Endothelial cell of umbilical vein (primary cell): Measurements from ENCODE around the gene ENTREP1. TPM values are rescaled to one million over a fixed set of nuclear protein-coding genes. Genes with fewer than 3 reads are reported as not detected.

ENCODE experiments used
- BruUV-seq: library from RNA; stranded (reverse); fragments of 400-500 nt; replicated peaks from 2 replicates; lab custom pipeline; 2021; lab: Mats Ljungman, UMichigan
- CTCF ChIA-PET: fragments of 300-600, 350-600 bp; sonication (Branson Sonifier 250); formaldehyde crosslinking; loops from one replicate; lab custom pipeline; 2021; ENCODE audit warnings: antibody characterized with exemption, inconsistent platforms; lab: Charles Lee
- POLR2A ChIA-PET: fragments of 300-600, 350-600 bp; sonication (Branson Sonifier 250); formaldehyde crosslinking; loops from one replicate; lab custom pipeline; 2021; ENCODE audit warnings: antibody characterized with exemption, inconsistent platforms; lab: Charles Lee
- DNase-seq: peaks from one replicate; pipeline ENCODE4 v3.0.0-alpha.2; 2011; ENCODE audit warnings: low read depth, low spot score
- FAIRE-seq: peaks from 2 replicates; lab custom pipeline; 2011; peaks lifted over from hg19 to GRCh38; lab: Jason Lieb, UNC
- H2AFZ ChIP-seq: 2 replicates; pipeline ENCODE4 v1.6.0; 2012; ENCODE audit warnings: low read depth, low read length, control low read depth, inconsistent platforms
- H3K27ac ChIP-seq: 2 replicates; pipeline ENCODE4 v1.5.1; 2011; ENCODE audit warnings: low read depth, mild to moderate bottlenecking, control low read depth, low read length, moderate library complexity; ENCODE audit not compliant: insufficient read depth
- H3K27me3 ChIP-seq, 2 experiments: 2 replicates each; pipeline versions ENCODE4 v1.6.0 to v1.6.1; 2011; ENCODE audit warnings: low read length in 2 of 2, mixed read lengths in 1 of 2; ENCODE audit not compliant: control insufficient read depth in 2 of 2, insufficient read depth in 2 of 2
- H3K36me3 ChIP-seq, 2 experiments: 2 replicates in 1 of 2; 3 replicates in 1 of 2; pipeline ENCODE4 v1.5.1; 2011; ENCODE audit warnings: low read length in 2 of 2, mild to moderate bottlenecking in 1 of 2, moderate library complexity in 1 of 2; ENCODE audit not compliant: control insufficient read depth in 2 of 2, insufficient read depth in 2 of 2; ENCODE audit errors: extremely low read depth in 1 of 2
- H3K4me1 ChIP-seq: 3 replicates; pipeline ENCODE4 v1.5.1; 2011; ENCODE audit warnings: mild to moderate bottlenecking, low read length; ENCODE audit not compliant: control insufficient read depth, insufficient read depth; ENCODE audit errors: extremely low read depth
- H3K4me2 ChIP-seq: 2 replicates; pipeline ENCODE4 v1.6.1; 2011; ENCODE audit warnings: low read length, control low read depth, mixed read lengths; ENCODE audit not compliant: insufficient read depth
- H3K4me3 ChIP-seq, 3 experiments: fragments of 200-600 bp in 1 of 3; sonication (generic), shearing (Covaris generic) in 1 of 3; replicated peaks in 1 of 3; 2 replicates each; pipeline ENCODE4 v1.5.1; 2011 to 2016; ENCODE audit warnings: control low read depth in 3 of 3, low read length in 3 of 3, mild to moderate bottlenecking in 2 of 3, inconsistent platforms in 1 of 3, low read depth in 1 of 3, moderate library complexity in 1 of 3; ENCODE audit not compliant: insufficient read depth in 1 of 3
- H3K79me2 ChIP-seq: 2 replicates; pipeline ENCODE4 v1.6.0; 2012; ENCODE audit warnings: low read length, inconsistent platforms; ENCODE audit not compliant: control insufficient read depth, insufficient read depth
- H3K9ac ChIP-seq: replicated peaks from 2 replicates; pipeline ENCODE3; 2011; ENCODE audit warnings: low read length, control low read depth; ENCODE audit not compliant: insufficient read depth; ENCODE audit errors: extremely low read depth
- H3K9me1 ChIP-seq: replicated peaks from 3 replicates; pipeline ENCODE4 v1.6.0; 2011; ENCODE audit warnings: mild to moderate bottlenecking, low read length; ENCODE audit not compliant: control insufficient read depth, insufficient read depth; ENCODE audit errors: extremely low read depth
- H3K9me3 ChIP-seq: replicated peaks from 2 replicates; pipeline ENCODE4 v1.5.1; 2012; ENCODE audit warnings: low read length, inconsistent platforms; ENCODE audit not compliant: control insufficient read depth, insufficient read depth
- H4K20me1 ChIP-seq: replicated peaks from 2 replicates; pipeline ENCODE3; 2011; ENCODE audit warnings: mild to moderate bottlenecking, low read length; ENCODE audit not compliant: control insufficient read depth, insufficient read depth; ENCODE audit errors: extremely low read depth
- EZH2 ChIP-seq: IDR thresholded peaks from 2 replicates; pipeline ENCODE4 v1.6.1; 2012; ENCODE audit warnings: borderline replicate concordance, low read depth, mild to moderate bottlenecking, moderate library complexity, low read length, inconsistent platforms; ENCODE audit not compliant: severe bottlenecking
- FOS ChIP-seq: IDR thresholded peaks from 2 replicates; pipeline ENCODE4 v1.6.1; 2011; ENCODE audit warnings: mild to moderate bottlenecking, low read length, moderate library complexity, borderline replicate concordance; ENCODE audit not compliant: insufficient read depth
- GATA2 ChIP-seq: IDR thresholded peaks from 2 replicates; pipeline ENCODE4 v1.7.0; 2011; ENCODE audit warnings: low read depth, mild to moderate bottlenecking, moderate library complexity, mixed read lengths, low read length; ENCODE audit not compliant: insufficient read length, insufficient read depth
- JUN ChIP-seq: IDR thresholded peaks from 2 replicates; pipeline ENCODE4 v1.6.1; 2011; ENCODE audit warnings: borderline replicate concordance, low read depth; ENCODE audit not compliant: insufficient read length, insufficient read depth
- MAX ChIP-seq: IDR thresholded peaks from 2 replicates; pipeline ENCODE4 v1.6.1; 2011; ENCODE audit not compliant: insufficient read depth, insufficient read length
- MYC ChIP-seq: IDR thresholded peaks from one replicate; pipeline ENCODE4 v1.6.1; 2011; ENCODE audit warnings: mild to moderate bottlenecking, low read depth, low read length
- POLR2A ChIP-seq: IDR thresholded peaks from 2 replicates; pipeline ENCODE4 v1.6.1; 2012; ENCODE audit warnings: low read depth, mild to moderate bottlenecking, control low read depth, low read length
- POLR2AphosphoS5 ChIP-seq: IDR thresholded peaks from 2 replicates; pipeline ENCODE4 v1.6.1; 2012; ENCODE audit warnings: low read depth, mild to moderate bottlenecking, control low read depth, low read length, moderate library complexity; ENCODE audit not compliant: insufficient read depth
- dilution Hi-C: fragments of 300-500 bp; cut with MboI; formaldehyde crosslinking; loops from one replicate; pipeline ENCODE4 v1.15.0; 2019; ENCODE audit warnings: low sequenced_read_pairs; ENCODE audit not compliant: extremely low pct_ligation_motif_present
- intact Hi-C: fragments of 100-400 bp; cut with micrococcal nuclease; formaldehyde crosslinking; loops from one replicate; pipeline ENCODE4 v1.10.0; 2022
- polyA plus RNA-seq, 4 experiments: library from polyadenylated mRNA; depleted of rRNA in 3 of 4; stranded (reverse) in 3 of 4; unstranded in 1 of 4; fragments of >200 nt; gene quantifications; 2 replicates each; pipeline versions ENCODE4 v1.2.1 to v1.2.3, GENCODE V29; 2011 to 2012; ENCODE audit warnings: missing spikeins in 1 of 4
- total RNA-seq: library from RNA; stranded (reverse); gene quantifications from 2 replicates; pipeline ENCODE4 v1.2.3, GENCODE V29; 2021
- TF ChIP-seq, protein P1 (sequence below), 2 donors: IDR thresholded peaks; 1 replicate in 1 of 2; 2 replicates in 1 of 2; pipeline ENCODE4 v1.5.1; 2011; ENCODE audit warnings: low read length in 2 of 2, mild to moderate bottlenecking in 2 of 2, moderate library complexity in 2 of 2, control low read depth in 1 of 2, inconsistent platforms in 1 of 2, low read depth in 1 of 2; ENCODE audit not compliant: insufficient read depth in 1 of 2; ENCODE audit errors: extremely low read depth in 1 of 2

The ENTREP1 gene
- total and polyA plus RNA-seq, 2 donors (not counting 3 experiments of a cell fraction or from before 2014, with no cell fraction given), result 7.1 to 13.5 TPM

- DNase-seq (no peak), FAIRE-seq (no peak)
- dilution Hi-C loops, result no loop called here
- Histone ChIP-seq H2AFZ (no peak overlapping the region), H3K27me3 (peaks cover 5 to 6% of the 10 kb centered on the region in 2 experiments), H3K4me2 (no peak overlapping the region), H3K9ac (no peak overlapping the region), H4K20me1 (no peaks in the 10 kb centered on the region), H3K27ac (no peak overlapping the region), H3K9me1 (no peaks in the 10 kb centered on the region), H3K4me3 (no peak overlapping the region), H3K79me2 (no peaks in the 10 kb centered on the region), H3K36me3 (no peaks in the 10 kb centered on the region), H3K4me1 (no peaks in the 10 kb centered on the region), H3K9me3 (no peaks in the 10 kb centered on the region)
- POLR2A ChIA-PET, result no interaction called here
- no TSS peak for BruUV-seq
- CTCF ChIA-PET, result no interaction called here
- intact Hi-C loops, result loop anchor here (5.0 kb wide), 1 partner anchor 51 kb away; no protein-coding TSS in a partner anchor
- no peak for TF ChIP-seq POLR2AphosphoS5
- no peak for TF ChIP-seq JUN
- TF ChIP-seq, protein P1, sequence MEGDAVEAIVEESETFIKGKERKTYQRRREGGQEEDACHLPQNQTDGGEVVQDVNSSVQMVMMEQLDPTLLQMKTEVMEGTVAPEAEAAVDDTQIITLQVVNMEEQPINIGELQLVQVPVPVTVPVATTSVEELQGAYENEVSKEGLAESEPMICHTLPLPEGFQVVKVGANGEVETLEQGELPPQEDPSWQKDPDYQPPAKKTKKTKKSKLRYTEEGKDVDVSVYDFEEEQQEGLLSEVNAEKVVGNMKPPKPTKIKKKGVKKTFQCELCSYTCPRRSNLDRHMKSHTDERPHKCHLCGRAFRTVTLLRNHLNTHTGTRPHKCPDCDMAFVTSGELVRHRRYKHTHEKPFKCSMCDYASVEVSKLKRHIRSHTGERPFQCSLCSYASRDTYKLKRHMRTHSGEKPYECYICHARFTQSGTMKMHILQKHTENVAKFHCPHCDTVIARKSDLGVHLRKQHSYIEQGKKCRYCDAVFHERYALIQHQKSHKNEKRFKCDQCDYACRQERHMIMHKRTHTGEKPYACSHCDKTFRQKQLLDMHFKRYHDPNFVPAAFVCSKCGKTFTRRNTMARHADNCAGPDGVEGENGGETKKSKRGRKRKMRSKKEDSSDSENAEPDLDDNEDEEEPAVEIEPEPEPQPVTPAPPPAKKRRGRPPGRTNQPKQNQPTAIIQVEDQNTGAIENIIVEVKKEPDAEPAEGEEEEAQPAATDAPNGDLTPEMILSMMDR (IDR thresholded peaks at IDR 0.05; ENCODE audit: extremely low read depth in 1 of 2, insufficient read depth in 1 of 2, low read depth in 1 of 2, low read length in 2 of 2), result no peak
- TF ChIP-seq MYC, result no peak
- no peak for TF ChIP-seq EZH2
- no peak for TF ChIP-seq POLR2A
- TF ChIP-seq GATA2, result no peak
- TF ChIP-seq MAX, result no peak
- TF ChIP-seq FOS, result no peak
Measured at GRCh38 chr9:69295872-69296552, 29.0 kb upstream of the ENTREP1 start.
